ENCODE results near the gene VMA21.
A peak's percentile ranks its signal among the peaks of the same experiment; 100 is the strongest.

VMA21 gene

GRCh38 chrX:151396825-151397740, at the start of gene VMA21:
TSS of gene VMA21 (plus strand) at chrX:151397206. CDS start at chrX:151397309, 103 bp downstream.
- H3K4me3 ChIP-seq (ENCODE audit: low read depth, low read length) = peak within 1 kb of the TSS; percentile 70

- H3K4me3 ChIP-seq (ENCODE audit: low read depth, low read length) = no peak overlapping the region
Measured at GRCh38 chrX:151359341-151359740, 37.7 kb upstream of the VMA21 start.

- no peak overlapping the region for H3K4me3 ChIP-seq (ENCODE audit: low read depth, low read length)
Measured at GRCh38 chrX:151359931-151360871, 36.8 kb upstream of the VMA21 start.

- H3K4me3 ChIP-seq (ENCODE audit: low read depth, low read length) = no peak overlapping the region
Measured at GRCh38 chrX:151363316-151363715, 33.7 kb upstream of the VMA21 start.

- no peak overlapping the region for H3K4me3 ChIP-seq (ENCODE audit: low read depth, low read length)
Measured at GRCh38 chrX:151365579-151365978, 31.4 kb upstream of the VMA21 start.

GRCh38 chrX:151370906-151371305, 26.1 kb upstream of the VMA21 start:
- no peak overlapping the region for H3K4me3 ChIP-seq (ENCODE audit: low read depth, low read length)

GRCh38 chrX:151384807-151385206, 12.2 kb upstream of the VMA21 start:
- H3K4me3 ChIP-seq (ENCODE audit: low read depth, low read length) = no peak overlapping the region

GRCh38 chrX:151386838-151387459, 10.1 kb upstream of the VMA21 start:
- no peak overlapping the region for H3K4me3 ChIP-seq (ENCODE audit: low read depth, low read length)

- H3K4me3 ChIP-seq (ENCODE audit: low read depth, low read length) = no peak overlapping the region
Measured at GRCh38 chrX:151391722-151392121, 5.3 kb upstream of the VMA21 start.

GRCh38 chrX:151393514-151393913, 3.5 kb upstream of the VMA21 start:
- H3K4me3 ChIP-seq (ENCODE audit: low read depth, low read length) = no peak overlapping the region

- peak overlapping the region; percentile 35 for H3K4me3 ChIP-seq (ENCODE audit: low read depth, low read length)
Measured at GRCh38 chrX:151396042-151396824, 773 bp upstream of the VMA21 start.

- peak overlapping the region; percentile 70 for H3K4me3 ChIP-seq (ENCODE audit: low read depth, low read length)
Measured at GRCh38 chrX:151397741-151398070, 700 bp downstream of the VMA21 start.

GRCh38 chrX:151398346-151398745, 1.3 kb downstream of the VMA21 start:
- no peak overlapping the region for H3K4me3 ChIP-seq (ENCODE audit: low read depth, low read length)

GRCh38 chrX:151402719-151403390, 5.8 kb downstream of the VMA21 start:
- H3K4me3 ChIP-seq (ENCODE audit: low read depth, low read length) = no peak overlapping the region

GRCh38 chrX:151416579-151416978, 19.6 kb downstream of the VMA21 start:
- no peak overlapping the region for H3K4me3 ChIP-seq (ENCODE audit: low read depth, low read length)

GRCh38 chrX:151419782-151420181, 22.8 kb downstream of the VMA21 start:
- no peak overlapping the region for H3K4me3 ChIP-seq (ENCODE audit: low read depth, low read length)

GRCh38 chrX:151424505-151424904, 27.5 kb downstream of the VMA21 start:
- no peak overlapping the region for H3K4me3 ChIP-seq (ENCODE audit: low read depth, low read length)

- no peak overlapping the region for H3K4me3 ChIP-seq (ENCODE audit: low read depth, low read length)
Measured at GRCh38 chrX:151448509-151448908, 51.5 kb downstream of the VMA21 start.

GRCh38 chrX:151458824-151459223, 61.8 kb downstream of the VMA21 start:
- no peak overlapping the region for H3K4me3 ChIP-seq (ENCODE audit: low read depth, low read length)
